PC-9 (cell line): ENCODE data around the gene SP110. TPM values are rescaled to one million over a fixed set of nuclear protein-coding genes. Genes with fewer than 3 reads are reported as not detected.

Source experiments
- BruUV-seq: library from RNA; stranded (reverse); fragments of 400-500 nt; replicated peaks from 2 replicates; lab custom pipeline; 2021; lab: Mats Ljungman, UMichigan
- CTCF ChIA-PET: fragments of 300-600 bp; sonication (Branson Sonifier 250); formaldehyde crosslinking; loops from one replicate; lab custom pipeline; 2022; ENCODE audit warnings: antibody characterized with exemption; lab: Charles Lee
- POLR2A ChIA-PET: fragments of 300-600 bp; sonication (Branson Sonifier 250); formaldehyde crosslinking; loops from one replicate; lab custom pipeline; 2022; ENCODE audit warnings: antibody characterized with exemption; ENCODE audit not compliant: unreplicated experiment; lab: Charles Lee
- DNase-seq, 2 experiments: peaks; one replicate each; pipeline versions ENCODE4 v3.0.0 to v3.0.0-alpha.2; 2015 to 2022; ENCODE audit warnings: mixed read lengths in 1 of 2
- H2AFZ ChIP-seq: fragments of 200-600 bp; sonication (generic); 2 replicates; pipeline ENCODE4 v1.8.1; 2017; ENCODE audit warnings: antibody characterized with exemption
- H3F3A ChIP-seq: fragments of 200-600 bp; sonication (generic); 2 replicates; pipeline ENCODE4 v1.8.1; 2017; ENCODE audit warnings: antibody characterized with exemption, mild to moderate bottlenecking, low read depth; ENCODE audit not compliant: insufficient read depth
- H3K27ac ChIP-seq: fragments of 200-600 bp; sonication (generic); 2 replicates; pipeline ENCODE4 v1.6.1; 2016; ENCODE audit warnings: mixed run types
- H3K27me3 ChIP-seq: fragments of 200-600 bp; sonication (generic); 2 replicates; pipeline ENCODE4 v1.6.1; 2016; ENCODE audit warnings: low read depth, mixed run types; ENCODE audit not compliant: insufficient read depth
- H3K36me3 ChIP-seq: fragments of 200-600 bp; sonication (generic); 2 replicates; pipeline ENCODE4 v1.6.1; 2016; ENCODE audit warnings: low read depth, mixed run types
- H3K4me1 ChIP-seq: fragments of 200-600 bp; sonication (generic); replicated peaks from 2 replicates; pipeline ENCODE4 v1.6.1; 2016; ENCODE audit warnings: mixed run types; ENCODE audit not compliant: insufficient read depth
- H3K4me2 ChIP-seq: fragments of 200-600 bp; sonication (generic); 2 replicates; pipeline ENCODE4 v1.6.1; 2017; ENCODE audit warnings: mixed run types
- H3K4me3 ChIP-seq: fragments of 200-600 bp; sonication (generic); 2 replicates; pipeline ENCODE4 v1.6.1; 2016; ENCODE audit warnings: mixed run types
- H3K79me2 ChIP-seq: fragments of 200-600 bp; sonication (generic); 2 replicates; pipeline ENCODE4 v1.6.1; 2017; ENCODE audit warnings: low read depth, mixed run types
- H3K9me2 ChIP-seq: fragments of 200-600 bp; sonication (generic); 2 replicates; pipeline ENCODE4 v1.8.1; 2017; ENCODE audit warnings: mild to moderate bottlenecking; ENCODE audit not compliant: insufficient read depth
- H3K9me3 ChIP-seq: fragments of 200-600 bp; sonication (generic); 2 replicates; pipeline ENCODE4 v1.8.1; 2016; ENCODE audit warnings: low read depth; ENCODE audit not compliant: insufficient read depth
- H4K20me1 ChIP-seq: fragments of 200-600 bp; sonication (generic); 2 replicates; pipeline ENCODE4 v1.8.1; 2017; ENCODE audit not compliant: insufficient read depth
- CTCF ChIP-seq: fragments of 200-600 bp; sonication (generic); conservative IDR thresholded peaks from 2 replicates; pipeline ENCODE4 v1.6.1; 2017; ENCODE audit warnings: mixed run types, antibody characterized with exemption, mild to moderate bottlenecking, moderate library complexity
- EZH2 ChIP-seq: fragments of 200-600 bp; sonication (generic); IDR thresholded peaks from 2 replicates; pipeline ENCODE4 v1.8.0; 2017; ENCODE audit warnings: antibody characterized with exemption, low read depth
- intact Hi-C: fragments of 100-400 bp; cut with micrococcal nuclease; formaldehyde crosslinking; loops from one replicate; pipeline ENCODE4 v1.10.0; 2022; ENCODE audit not compliant: unreplicated experiment
- total RNA-seq: library from RNA; stranded (reverse); gene quantifications from 2 replicates; pipeline ENCODE4 v1.2.3, GENCODE V29; 2021

SP110 gene
- total RNA-seq, 1 experiment from 2014 or later, result 10.5 TPM

GRCh38 chr2:230221493-230221892, 1.7 kb upstream of the SP110 start:
- POLR2A ChIA-PET, result no interaction called here
- no peak for DNase-seq
- H2AFZ ChIP-seq, result no peak overlapping the region

DNA sequence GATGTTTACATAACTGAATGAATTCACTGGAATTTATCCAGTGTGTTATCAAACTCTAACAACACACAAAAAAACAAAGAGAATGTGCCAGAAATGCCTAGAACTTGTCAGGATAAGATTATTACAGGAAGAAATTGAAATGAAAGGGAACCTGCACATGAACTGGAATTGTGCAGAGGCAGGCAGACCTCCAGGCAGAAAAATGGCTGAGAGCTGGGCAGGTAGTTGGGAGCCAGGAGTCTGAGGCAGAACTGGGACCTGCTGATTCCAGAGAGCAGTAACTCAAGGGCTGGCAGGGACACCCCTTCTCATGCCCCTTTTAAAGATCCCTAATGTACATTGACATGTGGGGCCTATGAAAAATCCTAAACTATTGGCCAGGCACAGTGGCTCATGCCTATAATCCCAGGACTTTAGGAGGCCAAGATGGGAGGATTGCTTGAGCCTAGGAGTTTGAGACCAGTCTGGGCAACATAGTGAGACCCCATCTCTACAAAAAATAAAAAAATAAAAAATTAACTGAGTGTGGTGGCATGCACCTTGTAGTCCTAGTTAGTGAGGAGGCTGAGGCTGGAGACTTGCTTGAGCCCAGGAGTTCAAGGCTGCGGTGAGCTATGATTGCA, 674 bp upstream of the SP110 start:
- BruUV-seq, result no TSS peak
- Histone ChIP-seq H3K9me3 (no peaks in the 10 kb centered on the region), H3K79me2 (no peaks in the 10 kb centered on the region), H2AFZ (peak overlapping the region; percentile 95), H3K9me2 (no peaks in the 10 kb centered on the region), H4K20me1 (no peaks in the 10 kb centered on the region), H3F3A (peaks cover 10% of the 10 kb centered on the region; the same call in 1 of the 2 replicates), H3K27me3 (no peaks in the 10 kb centered on the region), H3K4me2 (peak overlapping the region; percentile 91), H3K27ac (peak overlapping the region; percentile 16; the same call in 1 of the 2 replicates), H3K4me1 (peaks cover 29% of the 10 kb centered on the region), H3K4me3 (peak overlapping the region; percentile 65), H3K36me3 (no peaks in the 10 kb centered on the region)
- ChIA-PET CTCF (interaction anchor here (0.6 kb wide), 1 partner anchor 34 kb away, joined by 4 read pairs; no protein-coding TSS in a partner anchor), POLR2A (interaction anchor here (0.6 kb wide), 1 partner anchor 397 kb away, joined by 5 read pairs; no protein-coding TSS in a partner anchor)
- intact Hi-C loops, result loop anchor here (5.0 kb wide), 3 partner anchors 107 to 577 kb away; partner anchors contain the start of genes SP100 and SP140L
- DNase-seq, result no peak
- TF ChIP-seq CTCF (no peak), EZH2 (no peak)

More at GRCh38 chr2:230221493-230221892, 1.7 kb upstream of the SP110 start:
- Histone ChIP-seq H3K4me3 (no peak overlapping the region), H4K20me1 (no peaks in the 10 kb centered on the region), H3K9me3 (no peaks in the 10 kb centered on the region), H3F3A (peaks cover 10% of the 10 kb centered on the region; the same call in 1 of the 2 replicates), H3K4me1 (peaks cover 29% of the 10 kb centered on the region), H3K4me2 (no peak overlapping the region), H3K36me3 (no peaks in the 10 kb centered on the region), H3K79me2 (no peaks in the 10 kb centered on the region), H3K27me3 (no peaks in the 10 kb centered on the region), H3K9me2 (no peaks in the 10 kb centered on the region), H3K27ac (no peak overlapping the region)
- CTCF ChIA-PET, result no interaction called here
- intact Hi-C loops, result loop anchor here (5.0 kb wide), 3 partner anchors 106 to 576 kb away; partner anchors contain the start of genes SP100 and SP140L
- no TSS peak for BruUV-seq
- TF ChIP-seq EZH2 (no peak), CTCF (no peak)

DNA sequence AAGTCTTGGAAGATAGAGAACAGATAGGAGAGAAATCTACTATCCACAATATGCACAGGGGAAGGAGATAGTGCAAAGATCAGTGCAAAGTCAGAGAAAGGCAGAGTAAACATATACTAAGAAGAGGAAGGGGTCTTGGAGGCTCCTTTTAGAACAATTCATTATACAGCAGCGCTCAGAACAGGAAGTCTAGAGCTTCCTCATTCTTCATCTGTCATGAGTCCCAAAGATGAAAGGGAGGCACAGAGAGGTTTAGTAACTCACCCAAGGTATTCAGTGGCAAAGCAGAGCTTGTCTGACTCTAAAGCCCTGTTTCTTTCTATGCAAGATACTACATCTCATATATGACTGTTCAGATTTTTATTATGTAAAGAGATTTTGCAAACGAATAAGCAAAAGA, 1.4 kb downstream of the SP110 start:
- no peak overlapping the region for H3K4me3 ChIP-seq
- no peaks in the 10 kb centered on the region for H3K9me3 ChIP-seq
- no peaks in the 10 kb centered on the region for H3K36me3 ChIP-seq
- no peak for DNase-seq
- H3K79me2 ChIP-seq, result no peaks in the 10 kb centered on the region
- peaks cover 10% of the 10 kb centered on the region; the same call in 1 of the 2 replicates for H3F3A ChIP-seq
- no peaks in the 10 kb centered on the region for H4K20me1 ChIP-seq
- ChIA-PET POLR2A (no interaction called here), CTCF (no interaction called here)
- H3K4me1 ChIP-seq, result peaks cover 29% of the 10 kb centered on the region
- H3K4me2 ChIP-seq, result no peak overlapping the region
- TF ChIP-seq EZH2 (no peak), CTCF (no peak)
- H3K9me2 ChIP-seq, result no peaks in the 10 kb centered on the region
- H3K27ac ChIP-seq, result no peak overlapping the region
- BruUV-seq, result no TSS peak
- H2AFZ ChIP-seq, result no peak overlapping the region
- intact Hi-C loops, result no loop called here
- H3K27me3 ChIP-seq, result no peaks in the 10 kb centered on the region
